Measurements from ENCODE around the gene ACOT13. TPM values are rescaled to one million over a fixed set of nuclear protein-coding genes. Genes with fewer than 3 reads are reported as not detected.
"Not testable (repeated sequence)": the region's sequence is repeated elsewhere in the genome, so short reads cannot be mapped to it uniquely, and the experiment has no call there.

The ACOT13 gene
- total RNA-seq, 1 donor from 2014 or later = 28.1 TPM

DNA sequence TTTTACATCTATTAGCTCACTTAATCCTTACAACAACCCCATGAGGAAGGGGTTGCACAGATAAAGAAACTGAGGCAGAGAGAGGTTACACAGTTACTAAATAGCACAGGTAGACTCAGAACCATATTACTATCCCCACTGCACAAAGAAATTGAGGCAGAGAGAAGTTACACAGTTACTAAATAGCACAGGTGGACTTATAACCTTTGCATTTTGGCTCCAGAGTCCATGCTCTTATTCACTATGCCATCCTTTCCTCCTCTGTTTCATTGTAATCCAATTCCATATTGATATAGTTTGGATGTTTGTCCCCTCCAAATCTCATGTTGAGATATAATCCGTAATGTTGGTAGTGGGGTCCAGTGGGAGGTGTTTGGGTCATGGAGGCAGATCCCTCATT, 3.7 kb upstream of the ACOT13 start:
- H3K27me3 ChIP-seq = no peaks in the 10 kb centered on the region
- H3K9me3 ChIP-seq = no peaks in the 10 kb centered on the region
- peaks cover 34% of the 10 kb centered on the region for H3K4me1 ChIP-seq
- TF ChIP-seq, protein P1, sequence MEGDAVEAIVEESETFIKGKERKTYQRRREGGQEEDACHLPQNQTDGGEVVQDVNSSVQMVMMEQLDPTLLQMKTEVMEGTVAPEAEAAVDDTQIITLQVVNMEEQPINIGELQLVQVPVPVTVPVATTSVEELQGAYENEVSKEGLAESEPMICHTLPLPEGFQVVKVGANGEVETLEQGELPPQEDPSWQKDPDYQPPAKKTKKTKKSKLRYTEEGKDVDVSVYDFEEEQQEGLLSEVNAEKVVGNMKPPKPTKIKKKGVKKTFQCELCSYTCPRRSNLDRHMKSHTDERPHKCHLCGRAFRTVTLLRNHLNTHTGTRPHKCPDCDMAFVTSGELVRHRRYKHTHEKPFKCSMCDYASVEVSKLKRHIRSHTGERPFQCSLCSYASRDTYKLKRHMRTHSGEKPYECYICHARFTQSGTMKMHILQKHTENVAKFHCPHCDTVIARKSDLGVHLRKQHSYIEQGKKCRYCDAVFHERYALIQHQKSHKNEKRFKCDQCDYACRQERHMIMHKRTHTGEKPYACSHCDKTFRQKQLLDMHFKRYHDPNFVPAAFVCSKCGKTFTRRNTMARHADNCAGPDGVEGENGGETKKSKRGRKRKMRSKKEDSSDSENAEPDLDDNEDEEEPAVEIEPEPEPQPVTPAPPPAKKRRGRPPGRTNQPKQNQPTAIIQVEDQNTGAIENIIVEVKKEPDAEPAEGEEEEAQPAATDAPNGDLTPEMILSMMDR (IDR thresholded peaks at IDR 0.05) = no peak
- no peak overlapping the region for H3K27ac ChIP-seq
- peaks cover 31% of the 10 kb centered on the region for H3K36me3 ChIP-seq
- ATAC-seq (no peak), DNase-seq (no peak)
- intact Hi-C loops (cut with DNase I) = no loop called here
- no peak overlapping the region for H3K4me3 ChIP-seq

DNA sequence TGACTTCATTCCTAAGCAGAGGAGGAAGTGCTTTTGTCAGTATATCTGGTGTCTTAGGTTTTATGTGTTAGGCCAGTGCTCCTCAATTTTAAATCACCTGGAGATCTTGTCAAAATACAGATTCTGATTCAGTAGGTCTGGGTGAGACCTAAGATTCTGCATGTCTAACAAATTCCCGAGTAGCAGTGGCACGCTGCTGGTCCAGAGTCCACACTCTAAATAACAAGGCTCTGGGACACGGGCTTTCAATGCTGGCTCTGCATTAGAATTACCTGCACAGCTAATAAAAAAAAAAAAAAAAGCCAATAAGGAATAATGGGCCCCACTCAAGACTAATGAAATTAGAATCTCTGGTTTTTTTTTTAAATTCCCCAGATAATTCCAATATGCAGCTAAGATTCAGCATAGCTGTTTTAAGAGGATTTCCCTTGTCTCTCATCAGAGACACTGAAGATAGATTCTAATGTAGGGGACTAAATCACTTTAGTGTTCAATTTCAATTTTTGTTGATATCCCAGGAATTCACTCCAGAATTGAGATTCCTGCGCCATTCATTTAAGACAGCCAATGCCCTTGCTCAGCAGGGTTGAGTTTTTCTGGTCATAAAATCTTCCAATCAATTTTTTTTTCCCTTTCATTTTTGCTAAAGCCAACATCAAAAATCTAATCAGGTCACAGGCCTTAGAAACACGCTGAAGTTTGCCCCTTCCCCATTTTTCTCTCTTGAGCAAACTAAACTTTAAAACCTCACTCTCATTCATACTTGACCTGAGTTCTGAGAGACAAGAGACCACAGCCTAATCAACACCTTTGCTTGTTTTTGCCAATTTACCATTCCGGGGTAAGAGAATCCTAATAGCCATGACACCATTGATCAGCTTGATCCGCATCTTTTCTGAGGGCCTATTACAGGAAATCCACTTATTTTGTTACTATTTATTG, 2.6 kb upstream of the ACOT13 start:
- DNase-seq = no peak
- peaks cover 44% of the 10 kb centered on the region for H3K4me1 ChIP-seq
- no peak for ATAC-seq
- H3K9me3 ChIP-seq = no peaks in the 10 kb centered on the region
- no peak overlapping the region for H3K27ac ChIP-seq
- peaks cover 31% of the 10 kb centered on the region for H3K36me3 ChIP-seq
- TF ChIP-seq, protein P1 (IDR thresholded peaks at IDR 0.05) = no peak
- no peak overlapping the region for H3K4me3 ChIP-seq
- no peaks in the 10 kb centered on the region for H3K27me3 ChIP-seq
- intact Hi-C loops (cut with DNase I) = no loop called here

DNA sequence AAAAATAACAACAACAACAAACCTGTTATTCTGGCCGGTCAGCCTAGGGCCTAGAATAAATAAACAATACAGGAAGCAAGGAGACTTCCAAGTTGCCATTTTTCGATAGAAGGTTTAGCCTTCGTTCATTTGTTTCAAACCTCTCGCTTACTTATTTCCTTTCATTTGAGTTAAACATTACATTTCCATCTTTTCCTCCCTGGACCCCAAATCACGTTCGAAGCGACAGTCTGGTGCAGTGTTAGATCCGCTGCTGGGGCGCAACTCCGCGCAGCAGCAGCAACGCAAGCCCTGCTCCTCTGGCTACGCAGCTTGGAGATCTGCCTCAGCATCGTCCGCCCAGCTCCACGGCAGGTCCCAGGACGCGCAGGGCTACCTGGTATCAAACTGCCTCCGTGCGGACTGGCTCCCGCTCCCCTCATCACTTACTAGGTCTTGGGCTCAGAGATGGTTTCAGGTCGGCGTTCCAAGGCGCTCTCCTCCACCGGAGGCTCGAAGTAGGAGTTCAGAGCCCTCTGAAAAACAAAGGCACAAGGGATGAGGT, 708 bp upstream of the ACOT13 start:
- DNase-seq (peak; percentile 77), ATAC-seq (peak; percentile 55)
- Histone ChIP-seq H3K9me3 (no peaks in the 10 kb centered on the region), H3K4me1 (peaks cover 34% of the 10 kb centered on the region), H3K4me3 (peak overlapping the region; percentile 84), H3K27ac (peak overlapping the region; percentile 91), H3K27me3 (no peaks in the 10 kb centered on the region), H3K36me3 (peaks cover 24% of the 10 kb centered on the region)
- TF ChIP-seq, protein P1 (IDR thresholded peaks at IDR 0.05) = no peak
- intact Hi-C loops (cut with DNase I) = no loop called here

- Histone ChIP-seq H3K27ac (peak overlapping the region; percentile 91), H3K9me3 (no peaks in the 10 kb centered on the region), H3K27me3 (no peaks in the 10 kb centered on the region), H3K4me1 (peaks cover 34% of the 10 kb centered on the region), H3K4me3 (peak overlapping the region; percentile 84), H3K36me3 (peaks cover 19% of the 10 kb centered on the region)
- intact Hi-C loops (cut with DNase I) = no loop called here
- TF ChIP-seq, protein P1 (IDR thresholded peaks at IDR 0.05) = no peak
- no peak for ATAC-seq
- DNase-seq = no peak
Measured at GRCh38 chr6:24667378-24667803, 514 bp downstream of the ACOT13 start.

DNA sequence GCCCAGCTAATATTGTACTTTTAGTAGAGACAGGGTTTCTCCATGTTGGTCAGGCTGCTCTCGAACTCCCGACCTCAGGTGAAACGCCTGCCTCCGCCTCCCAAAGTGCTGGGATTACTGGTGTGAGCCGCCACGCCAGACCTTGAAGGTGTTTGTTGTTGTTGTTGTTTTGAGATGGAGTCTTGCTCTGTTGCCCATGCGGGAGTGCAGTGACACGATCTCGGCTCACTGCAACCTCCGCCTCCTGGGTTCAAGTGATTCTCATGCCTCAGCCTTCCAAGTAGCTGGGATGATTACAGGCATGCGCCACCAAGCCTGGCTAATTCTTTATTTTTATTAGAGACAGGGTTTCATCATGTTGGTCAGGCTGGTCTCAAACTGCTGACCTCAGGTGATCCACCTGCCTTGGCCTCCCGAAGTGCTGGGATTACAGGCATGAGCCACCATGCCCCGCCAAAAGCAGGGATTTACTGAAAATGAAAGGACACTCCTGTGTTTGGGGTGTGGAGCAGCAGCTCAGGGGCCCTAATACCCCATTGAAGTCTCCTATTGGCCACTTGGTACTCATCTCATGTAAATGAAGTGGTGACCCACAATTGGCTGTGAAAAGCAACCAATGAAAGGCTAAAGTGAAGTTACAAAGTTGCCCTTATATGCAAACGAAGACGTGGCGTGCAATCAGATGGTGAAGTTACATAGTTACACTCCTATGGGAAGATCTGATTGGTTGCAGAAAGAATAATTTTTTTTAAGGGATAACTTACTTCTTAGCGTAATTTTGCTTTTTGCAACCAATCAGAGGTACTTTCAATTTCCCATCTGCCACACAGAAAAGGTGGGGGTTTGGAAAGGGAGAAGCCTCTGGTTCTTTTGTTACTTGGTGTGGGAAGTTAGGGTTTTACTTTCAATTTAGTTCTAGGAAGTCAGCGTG, 1.5 kb downstream of the ACOT13 start:
- H3K36me3 ChIP-seq; H3K9me3 ChIP-seq; intact Hi-C loops (cut with DNase I); H3K27me3 ChIP-seq; DNase-seq; ATAC-seq: not testable (repeated sequence)
- Histone ChIP-seq H3K4me1 (peaks cover 34% of the 10 kb centered on the region), H3K4me3 (peak overlapping the region; percentile 84), H3K27ac (peak overlapping the region; percentile 91)
